K562 (cell line): ENCODE measurements around the gene ESRRG. TPM values are rescaled to one million over a fixed set of nuclear protein-coding genes. Genes with fewer than 3 reads are reported as not detected.

Experiments
- ATAC-seq: fragments of 200-7000 bp; cut with Tn5 transposase; 3 replicates; pipeline ENCODE4 v1.9.1; 2020; ENCODE audit warnings: moderate library complexity
- BruUV-seq: library from RNA; stranded (reverse); fragments of 400-500 nt; replicated peaks from 2 replicates; lab custom pipeline; 2021; lab: Mats Ljungman, UMichigan
- CTCF ChIA-PET: fragments of 300-600 bp; formaldehyde crosslinking; extraction: SDS; loops from one replicate; lab custom pipeline; 2021; ENCODE audit warnings: low intra/inter-chr PET ratio; lab: Yijun Ruan, JAX
- POLR2A ChIA-PET: fragments of 300-600, 350-650 bp; sonication (Branson Sonifier 250); formaldehyde crosslinking; extraction: SDS; loops from one replicate; lab custom pipeline; 2021; ENCODE audit warnings: antibody characterized with exemption, inconsistent platforms; lab: Yijun Ruan, JAX
- DNase-seq, 4 experiments: peaks; one replicate each; pipeline versions ENCODE4 v3.0.0 to v3.0.0-alpha.2; 2011 to 2018; ENCODE audit warnings: low spot score in 3 of 4, mixed read lengths in 3 of 4; ENCODE audit errors: extremely low read depth in 1 of 4
- FAIRE-seq: peaks from 2 replicates; lab custom pipeline; 2011; peaks lifted over from hg19 to GRCh38; lab: Jason Lieb, UNC
- H2AFZ ChIP-seq: 2 replicates; pipeline ENCODE4 v1.6.0; 2011; ENCODE audit warnings: low read depth, low read length, control low read depth, inconsistent platforms
- H3K27ac ChIP-seq: fragments of 200-600 bp; 3 replicates; pipeline ENCODE4 v1.8.0; 2011; ENCODE audit warnings: low read depth, mild to moderate bottlenecking, control low read depth, inconsistent platforms, low read length, moderate library complexity, mixed read lengths; ENCODE audit errors: extremely low read depth
- H3K27me3 ChIP-seq, 2 experiments: fragments of 300-600 bp in 1 of 2; 2 replicates in 1 of 2; 3 replicates in 1 of 2; pipeline versions ENCODE4 v1.6.0 to v1.8.0; 2011; ENCODE audit warnings: inconsistent platforms in 2 of 2, low read length in 2 of 2, mild to moderate bottlenecking in 1 of 2, mixed read lengths in 1 of 2, moderate library complexity in 1 of 2; ENCODE audit not compliant: control insufficient read depth in 2 of 2, insufficient read depth in 2 of 2
- H3K36me3 ChIP-seq: fragments of 300-600 bp; 3 replicates; pipeline ENCODE4 v1.8.0; 2011; ENCODE audit warnings: mild to moderate bottlenecking, low read length, inconsistent platforms; ENCODE audit not compliant: control insufficient read depth, insufficient read depth
- H3K4me1 ChIP-seq, 2 experiments: fragments of 200-600 bp in 1 of 2; replicated peaks in 1 of 2; 2 replicates in 1 of 2; 3 replicates in 1 of 2; pipeline versions ENCODE4 v1.5.1 to v1.8.0; 2011; ENCODE audit warnings: inconsistent platforms in 2 of 2, low read length in 2 of 2, mild to moderate bottlenecking in 1 of 2, mixed read lengths in 1 of 2, moderate library complexity in 1 of 2; ENCODE audit not compliant: control insufficient read depth in 2 of 2, insufficient read depth in 2 of 2
- H3K4me2 ChIP-seq: 2 replicates; pipeline ENCODE4 v1.6.1; 2011; ENCODE audit warnings: low read length, control low read depth, inconsistent platforms, mixed read lengths; ENCODE audit not compliant: insufficient read depth
- H3K4me3 ChIP-seq: fragments of 200-600 bp; sonication (generic), shearing (Covaris generic); 2 replicates; pipeline ENCODE4 v1.5.1; 2016; ENCODE audit warnings: control low read depth, inconsistent platforms
- H3K79me2 ChIP-seq: fragments of 200-600 bp; 3 replicates; pipeline ENCODE4 v1.8.0; 2011; ENCODE audit warnings: low read length, inconsistent platforms; ENCODE audit not compliant: control insufficient read depth, insufficient read depth
- H3K9ac ChIP-seq, 2 experiments: 2 replicates each; pipeline versions ENCODE4 v1.6.0 to v1.6.1; 2011; ENCODE audit warnings: low read depth in 2 of 2, low read length in 2 of 2, control low read depth in 1 of 2, inconsistent platforms in 1 of 2, mild to moderate bottlenecking in 1 of 2, mixed read lengths in 1 of 2; ENCODE audit not compliant: insufficient read depth in 1 of 2
- H3K9me1 ChIP-seq: one replicate; pipeline ENCODE4 v1.6.0; 2011; ENCODE audit warnings: inconsistent platforms, mild to moderate bottlenecking, low read length, moderate library complexity; ENCODE audit not compliant: control insufficient read depth, insufficient read depth
- H3K9me3 ChIP-seq: replicated peaks from 2 replicates; pipeline ENCODE4 v1.5.1; 2011; ENCODE audit warnings: low read depth, low read length, inconsistent platforms; ENCODE audit not compliant: control insufficient read depth, insufficient read depth
- H4K20me1 ChIP-seq: replicated peaks from 2 replicates; pipeline ENCODE4 v1.6.1; 2011; ENCODE audit warnings: low read length, inconsistent platforms, mixed read lengths; ENCODE audit not compliant: control insufficient read depth, insufficient read depth
- ARID2 ChIP-seq: fragments of 450-650 bp; IDR thresholded peaks from 2 replicates; pipeline ENCODE4 v1.6.1; 2017; ENCODE audit warnings: antibody characterized with exemption, mild to moderate bottlenecking
- ATF7 ChIP-seq: fragments of 450-650 bp; IDR thresholded peaks from 2 replicates; pipeline ENCODE4 v1.7.1; 2014; ENCODE audit warnings: mild to moderate bottlenecking, moderate library complexity
- DACH1 ChIP-seq: fragments of 450-650 bp; IDR thresholded peaks from 2 replicates; pipeline ENCODE4 v1.6.1; 2018; ENCODE audit not compliant: partially characterized antibody
- ESRRA ChIP-seq: fragments of 450-650 bp; IDR thresholded peaks from 2 replicates; pipeline ENCODE4 v1.6.1; 2014; ENCODE audit warnings: low read depth, mild to moderate bottlenecking, moderate library complexity, borderline replicate concordance
- KLF16 ChIP-seq: IDR thresholded peaks from 2 replicates; pipeline ENCODE4 v1.6.1; 2016; ENCODE audit warnings: antibody characterized with exemption
- MYBL2 ChIP-seq, 2 experiments: fragments of 450-650 bp in 1 of 2; sonication (generic) in 1 of 2; formaldehyde crosslinking in 1 of 2; IDR thresholded peaks; 2 replicates each; pipeline versions ENCODE4 v1.6.1 to v1.8.1; 2017 to 2022; ENCODE audit warnings: borderline replicate concordance in 1 of 2, inconsistent platforms in 1 of 2, low read depth in 1 of 2, mild to moderate bottlenecking in 1 of 2, missing genetic modification reagents in 1 of 2, moderate library complexity in 1 of 2
- NR1H2 ChIP-seq: sonication (generic); formaldehyde crosslinking; IDR thresholded peaks from 2 replicates; pipeline ENCODE4 v1.4.0; 2020; ENCODE audit warnings: mild to moderate bottlenecking, missing genetic modification reagents
- NR3C1 ChIP-seq: sonication (generic); formaldehyde crosslinking; IDR thresholded peaks from 2 replicates; pipeline ENCODE4 v1.8.1; 2022; ENCODE audit warnings: missing genetic modification reagents
- POLR2AphosphoS2 ChIP-seq: IDR thresholded peaks from 2 replicates; pipeline ENCODE4 v1.6.1; 2012; ENCODE audit warnings: low read length, improper control_type of control experiment
- TAF15 ChIP-seq: fragments of 200-400 bp; formaldehyde crosslinking; IDR thresholded peaks from 2 replicates; pipeline ENCODE4 v1.6.1; 2017; ENCODE audit warnings: mild to moderate bottlenecking, low read depth, low read length, moderate library complexity
- XRCC3 ChIP-seq: fragments of 450-650 bp; IDR thresholded peaks from 2 replicates; pipeline ENCODE4 v1.6.1; 2017; ENCODE audit warnings: mild to moderate bottlenecking, moderate library complexity
- ZMIZ1 ChIP-seq, 2 experiments: fragments of 150-350 bp in 1 of 2; IDR thresholded peaks; 2 replicates each; pipeline ENCODE4 v1.6.1; 2012 to 2016; ENCODE audit warnings: low read depth in 2 of 2, low read length in 2 of 2, mild to moderate bottlenecking in 1 of 2, moderate library complexity in 1 of 2
- ZNF408 ChIP-seq: fragments of 250-450 bp; sonication (Bioruptor Pico); IDR thresholded peaks from 2 replicates; pipeline ENCODE4 v1.4.0; 2020; ENCODE audit warnings: low read depth, mild to moderate bottlenecking, moderate library complexity
- ZNF444 ChIP-seq: fragments of 250-450 bp; sonication (Bioruptor Pico); IDR thresholded peaks from 2 replicates; pipeline ENCODE4 v1.4.0; 2020; ENCODE audit warnings: mild to moderate bottlenecking, moderate library complexity
- WGBS: fragments of 100-300 bp; shearing (Covaris generic); methylation state at CpG from one replicate; pipeline ENCODE4 v1.1.6; 2016; ENCODE audit warnings: low coverage, mixed read lengths; ENCODE audit not compliant: insufficient coverage; ENCODE audit errors: missing lambda C conversion rate; 5-methylcytosine and 5-hydroxymethylcytosine counted together
- in situ Hi-C: fragments of 300-500 bp; cut with MboI; formaldehyde crosslinking; loops from 4 replicates; pipeline ENCODE4 v1.15.0; 2018; ENCODE audit warnings: inconsistent platforms, mixed read lengths
- intact Hi-C: fragments of 100-400 bp; cut with micrococcal nuclease; formaldehyde crosslinking; loops from 2 replicates; pipeline ENCODE4 v1.14.2; 2022
- polyA plus RNA-seq, 8 experiments: library from polyadenylated mRNA; depleted of rRNA in 4 of 8; stranded (reverse) in 5 of 8; unstranded in 3 of 8; fragments of >200 nt; fragmentation: Nextera tagmentation in 2 of 8; fragmentation: Illumina TruSeq in 1 of 8; extraction: Ambion mirVana in 2 of 8; extraction: Trizol in 1 of 8; gene quantifications; 2 replicates each; pipeline versions ENCODE4 v1.2.1 to v1.2.3, GENCODE V29; 2011 to 2014; ENCODE audit warnings: inconsistent platforms in 1 of 8, missing spikeins in 1 of 8
- total RNA-seq, 7 experiments: library from RNA; depleted of rRNA in 6 of 7; stranded (reverse); fragments of >200 nt in 6 of 7; fragmentation: Illumina TruSeq in 2 of 7; extraction: Trizol in 2 of 7; gene quantifications; 2 replicates each; pipeline versions ENCODE4 v1.2.1 to v1.2.3, GENCODE V29; 2011 to 2021; ENCODE audit warnings: low replicate concordance in 1 of 7

ESRRG gene
- total and polyA plus RNA-seq, 9 of the 15 experiments (the other 6 are each of a cell fraction or from before 2014, with no cell fraction given), result not detected

- TF ChIP-seq ZNF408 (no peak), KLF16 (no peak), DACH1 (no peak), ESRRA (no peak), ARID2 (no peak)
- FAIRE-seq (no peak), ATAC-seq (no peak), DNase-seq (no peak)
- H3K36me3 ChIP-seq, result no peaks in the 10 kb centered on the region
- no peaks in the 10 kb centered on the region for H4K20me1 ChIP-seq
- no peaks in the 10 kb centered on the region for H3K4me1 ChIP-seq
- no peak overlapping the region for H3K4me3 ChIP-seq
- POLR2A ChIA-PET, result no interaction called here
- CTCF ChIA-PET, result no interaction called here
- no TSS peak for BruUV-seq
- intact Hi-C loops, result no loop called here
- H3K79me2 ChIP-seq, result no peaks in the 10 kb centered on the region
- no peak overlapping the region for H3K9ac ChIP-seq
- H3K27me3 ChIP-seq, result no peaks in the 10 kb centered on the region
- in situ Hi-C loops, result no loop called here
- H3K4me2 ChIP-seq, result no peak overlapping the region
- WGBS, result 0% methylated on average over 1 of the region's 1 CpG
- H3K9me3 ChIP-seq, result peaks cover 2% of the 10 kb centered on the region; the same call in 1 of the 2 replicates
- H2AFZ ChIP-seq, result no peak overlapping the region
- H3K27ac ChIP-seq, result no peak overlapping the region
- H3K9me1 ChIP-seq, result no peaks in the 10 kb centered on the region
Measured at GRCh38 chr1:216643176-216643575, 80.1 kb downstream of the ESRRG start.

- FAIRE-seq, result no peak
- Histone ChIP-seq H4K20me1 (no peaks in the 10 kb centered on the region), H3K27ac (no peak overlapping the region), H3K36me3 (no peaks in the 10 kb centered on the region), H3K4me2 (no peak overlapping the region), H3K4me3 (no peak overlapping the region), H3K4me1 (no peaks in the 10 kb centered on the region), H3K79me2 (no peaks in the 10 kb centered on the region), H3K9me3 (peaks cover 2% of the 10 kb centered on the region; the same call in 1 of the 2 replicates), H3K27me3 (no peaks in the 10 kb centered on the region), H2AFZ (no peak overlapping the region), H3K9me1 (no peaks in the 10 kb centered on the region), H3K9ac (no peak overlapping the region)
- POLR2A ChIA-PET, result no interaction called here
- no peak for ATAC-seq
- in situ Hi-C loops (no loop called here), intact Hi-C loops (no loop called here)
- BruUV-seq, result no TSS peak
- no peak for DNase-seq
- CTCF ChIA-PET, result no interaction called here
- WGBS, result 2% methylated on average over 2 of the region's 2 CpGs
- no peak for TF ChIP-seq MYBL2 (IDR thresholded peaks at IDR 0.05; ENCODE audit: low read depth)
- TF ChIP-seq MYBL2 (CRISPR knock-in tag; IDR thresholded peaks at IDR 0.05; ENCODE audit: borderline replicate concordance), result no peak
- no peak for TF ChIP-seq TAF15
- no peak for TF ChIP-seq ZNF444 (CRISPR knock-in tag)
- TF ChIP-seq POLR2AphosphoS2, result no peak
- no peak for TF ChIP-seq ATF7
- TF ChIP-seq ZMIZ1 (IDR thresholded peaks at IDR 0.05; ENCODE audit: low read depth in 2 of 2, low read length in 2 of 2), result no peak
- no peak for TF ChIP-seq XRCC3
- no peak for TF ChIP-seq NR3C1
- TF ChIP-seq NR1H2 (CRISPR knock-in tag), result no peak
Measured at GRCh38 chr1:216641669-216642460, 81.4 kb downstream of the ESRRG start.
